Measurements from ENCODE around the gene MTHFD2L.

The MTHFD2L gene

DNA sequence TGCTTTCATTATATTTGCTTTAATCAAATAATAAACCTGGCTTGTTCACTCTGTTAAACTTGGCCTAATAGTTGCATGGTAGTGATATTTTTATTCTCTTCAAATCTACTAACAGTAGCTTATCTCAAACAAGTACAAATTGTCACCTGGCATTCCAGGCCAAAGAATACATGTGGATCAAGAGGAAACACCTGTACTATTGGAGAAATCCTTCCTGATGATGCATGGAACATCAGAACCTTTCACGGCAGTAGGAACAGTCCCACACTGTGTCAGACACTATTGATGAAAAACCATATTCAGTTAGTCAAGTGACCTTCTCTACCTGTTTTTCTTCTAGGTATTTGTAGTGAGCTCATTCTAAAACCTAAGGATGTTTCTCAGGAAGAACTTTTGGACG, 17.0 kb downstream of the MTHFD2L start:
- no peak overlapping the region for H3K27ac ChIP-seq (ENCODE audit: low read depth, low read length)
- TF ChIP-seq, protein P1, sequence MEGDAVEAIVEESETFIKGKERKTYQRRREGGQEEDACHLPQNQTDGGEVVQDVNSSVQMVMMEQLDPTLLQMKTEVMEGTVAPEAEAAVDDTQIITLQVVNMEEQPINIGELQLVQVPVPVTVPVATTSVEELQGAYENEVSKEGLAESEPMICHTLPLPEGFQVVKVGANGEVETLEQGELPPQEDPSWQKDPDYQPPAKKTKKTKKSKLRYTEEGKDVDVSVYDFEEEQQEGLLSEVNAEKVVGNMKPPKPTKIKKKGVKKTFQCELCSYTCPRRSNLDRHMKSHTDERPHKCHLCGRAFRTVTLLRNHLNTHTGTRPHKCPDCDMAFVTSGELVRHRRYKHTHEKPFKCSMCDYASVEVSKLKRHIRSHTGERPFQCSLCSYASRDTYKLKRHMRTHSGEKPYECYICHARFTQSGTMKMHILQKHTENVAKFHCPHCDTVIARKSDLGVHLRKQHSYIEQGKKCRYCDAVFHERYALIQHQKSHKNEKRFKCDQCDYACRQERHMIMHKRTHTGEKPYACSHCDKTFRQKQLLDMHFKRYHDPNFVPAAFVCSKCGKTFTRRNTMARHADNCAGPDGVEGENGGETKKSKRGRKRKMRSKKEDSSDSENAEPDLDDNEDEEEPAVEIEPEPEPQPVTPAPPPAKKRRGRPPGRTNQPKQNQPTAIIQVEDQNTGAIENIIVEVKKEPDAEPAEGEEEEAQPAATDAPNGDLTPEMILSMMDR (IDR thresholded peaks at IDR 0.05; ENCODE audit: insufficient read depth, low read length, poor library complexity, severe bottlenecking): no peak
- no peak for TF ChIP-seq EZH2phosphoT487 (conservative IDR thresholded peaks at IDR 0.05; ENCODE audit: low read length)
- H3K27me3 ChIP-seq (ENCODE audit: low read length): no peaks in the 10 kb centered on the region
- H3K79me2 ChIP-seq (ENCODE audit: insufficient read depth, low read length): no peaks in the 10 kb centered on the region
- H3F3A ChIP-seq (ENCODE audit: insufficient read depth): no peaks in the 10 kb centered on the region
- no peaks in the 10 kb centered on the region for H3K36me3 ChIP-seq (ENCODE audit: low read length)
- no peaks in the 10 kb centered on the region for H4K20me1 ChIP-seq (ENCODE audit: low read depth, low read length)
- no peak overlapping the region for H3K4me2 ChIP-seq (ENCODE audit: low read depth, low read length, poor library complexity, severe bottlenecking)
- H2AFZ ChIP-seq (ENCODE audit: low read depth, low read length, severe bottlenecking): no peak overlapping the region
- H3K9me2 ChIP-seq (replicated peaks; ENCODE audit: insufficient read depth, low read length): no peaks in the 10 kb centered on the region
- no peaks in the 10 kb centered on the region for H3K9me3 ChIP-seq (ENCODE audit: insufficient read depth, low read length)
- H3K4me3 ChIP-seq (ENCODE audit: insufficient read depth, low read length, poor library complexity, severe bottlenecking): no peak overlapping the region
- no peak overlapping the region for H3K9ac ChIP-seq (ENCODE audit: low read length)

DNA sequence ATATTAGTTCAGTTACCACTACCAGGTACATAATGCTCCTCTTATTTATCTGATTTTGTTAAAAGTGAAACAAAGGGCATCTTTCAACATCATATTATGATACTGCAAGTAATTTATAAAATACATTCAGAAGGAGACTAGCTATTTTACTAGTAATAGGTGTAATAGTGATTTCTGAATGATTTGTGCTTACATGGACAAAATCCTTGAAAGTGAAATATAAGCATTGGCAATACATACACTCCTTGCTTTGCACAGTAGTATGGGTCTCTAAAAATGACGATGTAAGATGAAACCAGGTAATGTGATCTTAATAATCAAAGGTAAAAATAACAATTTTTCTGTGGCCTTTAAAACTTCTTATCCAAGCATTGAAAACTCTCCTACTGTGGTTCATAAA, 17.5 kb downstream of the MTHFD2L start:
- Histone ChIP-seq H3K4me3 (ENCODE audit: insufficient read depth, low read length, poor library complexity, severe bottlenecking) (no peak overlapping the region), H3K27ac (ENCODE audit: low read depth, low read length) (no peak overlapping the region), H3K9me2 (replicated peaks; ENCODE audit: insufficient read depth, low read length) (no peaks in the 10 kb centered on the region), H3K9me3 (ENCODE audit: insufficient read depth, low read length) (no peaks in the 10 kb centered on the region), H3K27me3 (ENCODE audit: low read length) (no peaks in the 10 kb centered on the region), H3K36me3 (ENCODE audit: low read length) (no peaks in the 10 kb centered on the region), H2AFZ (ENCODE audit: low read depth, low read length, severe bottlenecking) (no peak overlapping the region), H3K4me2 (ENCODE audit: low read depth, low read length, poor library complexity, severe bottlenecking) (no peak overlapping the region), H4K20me1 (ENCODE audit: low read depth, low read length) (no peaks in the 10 kb centered on the region), H3K79me2 (ENCODE audit: insufficient read depth, low read length) (no peaks in the 10 kb centered on the region), H3F3A (ENCODE audit: insufficient read depth) (no peaks in the 10 kb centered on the region), H3K9ac (ENCODE audit: low read length) (no peak overlapping the region)
- TF ChIP-seq, protein P1 (IDR thresholded peaks at IDR 0.05; ENCODE audit: insufficient read depth, low read length, poor library complexity, severe bottlenecking): no peak
- TF ChIP-seq EZH2phosphoT487 (conservative IDR thresholded peaks at IDR 0.05; ENCODE audit: low read length): no peak

DNA sequence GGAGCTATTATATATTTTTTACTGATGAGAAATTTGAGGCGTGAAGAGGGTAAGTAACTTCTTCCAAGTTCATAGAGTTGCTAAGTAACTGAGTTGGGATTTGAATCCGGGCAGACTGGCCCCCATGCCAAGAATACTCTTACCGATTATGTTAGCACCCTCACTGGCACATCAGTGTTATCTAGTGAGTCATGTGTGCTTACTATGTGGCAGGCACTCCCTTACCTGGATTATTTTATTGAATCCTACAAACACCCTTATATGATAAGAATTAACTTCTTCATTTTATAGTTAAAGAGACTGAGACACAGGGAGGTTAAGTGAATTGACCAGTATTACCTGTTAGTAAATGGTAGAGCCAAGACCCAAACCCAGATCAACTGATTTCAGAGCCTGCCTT, 20.9 kb downstream of the MTHFD2L start:
- H4K20me1 ChIP-seq (ENCODE audit: low read depth, low read length): no peaks in the 10 kb centered on the region
- H3K9ac ChIP-seq (ENCODE audit: low read length): no peak overlapping the region
- no peaks in the 10 kb centered on the region for H3K9me3 ChIP-seq (ENCODE audit: insufficient read depth, low read length)
- no peak overlapping the region for H3K4me3 ChIP-seq (ENCODE audit: insufficient read depth, low read length, poor library complexity, severe bottlenecking)
- H2AFZ ChIP-seq (ENCODE audit: low read depth, low read length, severe bottlenecking): no peak overlapping the region
- H3K9me2 ChIP-seq (replicated peaks; ENCODE audit: insufficient read depth, low read length): no peaks in the 10 kb centered on the region
- H3K79me2 ChIP-seq (ENCODE audit: insufficient read depth, low read length): no peaks in the 10 kb centered on the region
- H3F3A ChIP-seq (ENCODE audit: insufficient read depth): no peaks in the 10 kb centered on the region
- no peak overlapping the region for H3K4me2 ChIP-seq (ENCODE audit: low read depth, low read length, poor library complexity, severe bottlenecking)
- no peak overlapping the region for H3K27ac ChIP-seq (ENCODE audit: low read depth, low read length)
- TF ChIP-seq, protein P1 (IDR thresholded peaks at IDR 0.05; ENCODE audit: insufficient read depth, low read length, poor library complexity, severe bottlenecking): no peak
- no peak for TF ChIP-seq EZH2phosphoT487 (conservative IDR thresholded peaks at IDR 0.05; ENCODE audit: low read length)
- H3K27me3 ChIP-seq (ENCODE audit: low read length): no peaks in the 10 kb centered on the region
- no peaks in the 10 kb centered on the region for H3K36me3 ChIP-seq (ENCODE audit: low read length)
